H9 (cell line): ENCODE data around the gene GTF3C1. TPM values are rescaled to one million over a fixed set of nuclear protein-coding genes. Genes with fewer than 3 reads are reported as not detected.

ENCODE experiments used
- DNase-seq: peaks from one replicate; pipeline ENCODE4 v3.0.0-alpha.2; 2017
- H2AFZ ChIP-seq: one replicate; pipeline ENCODE4 v1.6.1; 2013; ENCODE audit warnings: mild to moderate bottlenecking, low read length, control low read depth, moderate library complexity
- H2AK5ac ChIP-seq: 2 replicates; pipeline ENCODE4 v1.6.1; 2013; ENCODE audit warnings: low read length, control low read depth, mixed read lengths; ENCODE audit not compliant: insufficient read length
- H2BK120ac ChIP-seq: one replicate; pipeline ENCODE4 v1.6.1; 2013; ENCODE audit warnings: low read depth, mild to moderate bottlenecking, low read length, control low read depth, inconsistent platforms; ENCODE audit not compliant: poor library complexity, severe bottlenecking
- H2BK12ac ChIP-seq: 2 replicates; pipeline ENCODE4 v1.6.1; 2013; ENCODE audit warnings: low read length, control low read depth, mixed read lengths, low read depth; ENCODE audit not compliant: insufficient read length
- H2BK15ac ChIP-seq: 2 replicates; pipeline ENCODE4 v1.6.1; 2013; ENCODE audit warnings: low read depth, low read length, control low read depth
- H2BK20ac ChIP-seq: one replicate; pipeline ENCODE4 v1.6.1; 2013; ENCODE audit warnings: low read depth, mild to moderate bottlenecking, low read length, control low read depth, inconsistent platforms; ENCODE audit not compliant: poor library complexity, severe bottlenecking
- H2BK5ac ChIP-seq: 2 replicates; pipeline ENCODE4 v1.6.1; 2013; ENCODE audit warnings: low read length, control low read depth, mixed read lengths; ENCODE audit not compliant: insufficient read length
- H3K14ac ChIP-seq: 2 replicates; pipeline ENCODE4 v1.6.1; 2013; ENCODE audit warnings: low read length, control low read depth; ENCODE audit not compliant: insufficient read depth
- H3K18ac ChIP-seq: 2 replicates; pipeline ENCODE4 v1.6.1; 2013; ENCODE audit warnings: low read depth, mild to moderate bottlenecking, mixed read lengths, low read length, control low read depth; ENCODE audit not compliant: insufficient read length
- H3K23ac ChIP-seq: 2 replicates; pipeline ENCODE4 v1.6.1; 2013; ENCODE audit warnings: low read length, control low read depth, mixed read lengths, low read depth; ENCODE audit not compliant: insufficient read length
- H3K23me2 ChIP-seq: 2 replicates; pipeline ENCODE4 v1.6.1; 2013; ENCODE audit warnings: low read depth, mild to moderate bottlenecking, mixed read lengths, low read length, control low read depth; ENCODE audit not compliant: insufficient read length, poor library complexity, severe bottlenecking
- H3K27ac ChIP-seq: 2 replicates; pipeline ENCODE4 v1.5.1; 2013; ENCODE audit warnings: low read length, control low read depth, mixed read lengths, low read depth; ENCODE audit not compliant: insufficient read length
- H3K27me3 ChIP-seq: 2 replicates; pipeline ENCODE4 v1.6.1; 2013; ENCODE audit warnings: low read length, control low read depth, inconsistent platforms; ENCODE audit not compliant: insufficient read depth
- H3K4ac ChIP-seq: 2 replicates; pipeline ENCODE4 v1.6.1; 2013; ENCODE audit warnings: low read depth, mild to moderate bottlenecking, control low read depth, inconsistent platforms, low read length, moderate library complexity
- H3K4me1 ChIP-seq: 2 replicates; pipeline ENCODE4 v1.6.1; 2013; ENCODE audit warnings: low read length, control low read depth, inconsistent platforms; ENCODE audit not compliant: insufficient read depth
- H3K4me2 ChIP-seq: 2 replicates; pipeline ENCODE4 v1.6.1; 2013; ENCODE audit warnings: low read length, control low read depth, mixed read lengths; ENCODE audit not compliant: insufficient read length, insufficient read depth
- H3K56ac ChIP-seq: 2 replicates; pipeline ENCODE4 v1.6.1; 2013; ENCODE audit warnings: low read depth, mild to moderate bottlenecking, mixed read lengths, low read length, control low read depth; ENCODE audit not compliant: insufficient read length
- H3K79me1 ChIP-seq: 2 replicates; pipeline ENCODE4 v1.6.1; 2013; ENCODE audit warnings: low read depth, mild to moderate bottlenecking, moderate library complexity, low read length, control low read depth, inconsistent platforms; ENCODE audit not compliant: insufficient read depth, poor library complexity, severe bottlenecking
- H3K79me2 ChIP-seq: 2 replicates; pipeline ENCODE4 v1.6.1; 2013; ENCODE audit warnings: low read length, control low read depth, inconsistent platforms; ENCODE audit not compliant: insufficient read depth
- H3K9ac ChIP-seq: 2 replicates; pipeline ENCODE4 v1.6.1; 2013; ENCODE audit warnings: low read length, control low read depth, mixed read lengths; ENCODE audit not compliant: insufficient read length; ENCODE audit errors: extremely low read depth
- H3K9me3 ChIP-seq: one replicate; pipeline ENCODE4 v1.6.1; 2013; ENCODE audit warnings: low read depth, low read length, inconsistent platforms; ENCODE audit not compliant: control insufficient read depth
- H3T11ph ChIP-seq: one replicate; pipeline ENCODE4 v1.6.1; 2013; ENCODE audit warnings: mild to moderate bottlenecking, low read length, control low read depth, inconsistent platforms
- H4K20me1 ChIP-seq: one replicate; pipeline ENCODE4 v1.6.1; 2013; ENCODE audit not compliant: control insufficient read depth, insufficient read length, insufficient read depth
- H4K5ac ChIP-seq: 2 replicates; pipeline ENCODE4 v1.6.1; 2013; ENCODE audit warnings: low read depth, mild to moderate bottlenecking, mixed read lengths, low read length, control low read depth; ENCODE audit not compliant: insufficient read length
- H4K8ac ChIP-seq: replicated peaks from 2 replicates; pipeline ENCODE4 v1.6.1; 2013; ENCODE audit warnings: low read length, control low read depth, mixed read lengths, low read depth; ENCODE audit not compliant: insufficient read length
- H4K91ac ChIP-seq: 2 replicates; pipeline ENCODE4 v1.6.1; 2013; ENCODE audit warnings: low read depth, mild to moderate bottlenecking, moderate library complexity, mixed read lengths, low read length, control low read depth; ENCODE audit not compliant: insufficient read length
- H3K27ac Mint-ChIP-seq, 3 experiments: 2 replicates in 2 of 3; 3 replicates in 1 of 3; pipeline ENCODE4 v1.8.0; 2020 to 2021; ENCODE audit warnings: mixed read lengths in 3 of 3, mild to moderate bottlenecking in 1 of 3, moderate library complexity in 1 of 3
- H3K27me3 Mint-ChIP-seq: 2 replicates; pipeline ENCODE4 v1.8.0; 2021; ENCODE audit warnings: low read depth, mild to moderate bottlenecking, moderate library complexity, mixed read lengths
- H3K36me3 Mint-ChIP-seq, 3 experiments: 2 replicates in 2 of 3; 3 replicates in 1 of 3; pipeline ENCODE4 v1.8.0; 2020 to 2021; ENCODE audit warnings: low read depth in 3 of 3, mixed read lengths in 3 of 3; ENCODE audit not compliant: insufficient read depth in 1 of 3
- H3K4me1 Mint-ChIP-seq, 2 experiments: 2 replicates each; pipeline ENCODE4 v1.8.0; 2020; ENCODE audit warnings: mixed read lengths in 2 of 2
- H3K4me3 Mint-ChIP-seq, 2 experiments: 2 replicates in 1 of 2; 3 replicates in 1 of 2; pipeline ENCODE4 v1.8.0; 2020 to 2021; ENCODE audit warnings: mild to moderate bottlenecking in 2 of 2, mixed read lengths in 2 of 2, moderate library complexity in 1 of 2
- H3K9me3 Mint-ChIP-seq, 2 experiments: 2 replicates in 1 of 2; 3 replicates in 1 of 2; pipeline ENCODE4 v1.8.0; 2020; ENCODE audit warnings: mild to moderate bottlenecking in 2 of 2, mixed read lengths in 2 of 2, moderate library complexity in 1 of 2
- WGBS: extraction: QIAGEN DNeasy Blood & Tissue Kit; methylation state at CpG from one replicate; pipeline ENCODE4 v1.1.7; 2013; ENCODE audit warnings: missing lambda C conversion rate, low lambda C conversion rate, mixed read lengths; ENCODE audit not compliant: insufficient read length; ENCODE audit errors: extremely low coverage; 5-methylcytosine and 5-hydroxymethylcytosine counted together
- total RNA-seq: library from RNA; stranded (reverse); gene quantifications from 2 replicates; pipeline ENCODE4 v1.2.1, GENCODE V29; 2021
- TF ChIP-seq, protein P1 (sequence below): fragments of 200-600 bp; sonication (generic); conservative IDR thresholded peaks from 3 replicates; pipeline ENCODE4 v1.8.0; 2021; ENCODE audit warnings: antibody characterized with exemption, mild to moderate bottlenecking

The GTF3C1 gene
- total RNA-seq, 1 experiment from 2014 or later: 113 TPM

DNA sequence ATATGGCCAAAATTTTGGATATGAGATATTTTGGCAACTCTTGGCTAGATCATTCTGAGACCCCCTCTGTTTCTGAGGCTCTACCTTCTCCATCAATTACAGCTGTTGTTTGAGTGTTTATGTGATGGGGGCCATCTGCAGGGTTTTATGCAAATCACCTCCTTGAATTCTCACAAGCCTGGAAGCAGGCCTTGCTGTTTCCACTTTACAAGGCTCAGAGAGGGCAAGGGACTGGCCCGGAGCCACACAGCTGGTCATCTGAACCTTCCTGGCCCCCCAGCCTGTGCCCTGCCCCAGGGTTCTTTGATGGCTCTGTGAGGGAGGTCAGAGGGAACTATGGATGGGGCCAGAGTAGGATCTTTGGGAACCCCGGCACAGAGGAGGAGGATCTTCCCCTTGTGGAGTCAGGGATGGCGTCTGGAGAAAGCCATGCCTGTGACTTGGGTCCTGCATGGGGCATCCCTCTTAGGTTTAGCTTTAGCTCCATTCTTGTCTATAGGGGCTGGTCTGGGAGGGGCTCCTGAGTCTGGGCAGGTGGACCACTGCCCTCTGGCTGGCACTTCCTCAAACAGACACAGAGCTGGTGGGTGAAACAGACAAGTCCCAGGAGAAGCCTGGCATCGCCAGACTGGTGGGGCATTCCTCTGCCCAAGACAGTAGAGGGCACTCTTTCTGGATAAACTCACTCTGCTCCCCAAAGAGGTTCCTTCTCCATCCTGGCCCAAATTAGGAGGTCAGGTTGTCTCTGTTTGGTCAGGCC, 121.5 kb downstream of the GTF3C1 start:
- Histone ChIP-seq H4K20me1 (no peaks in the 10 kb centered on the region), H3K4ac (no peak overlapping the region), H3K18ac (no peak overlapping the region), H3K9ac (no peak overlapping the region), H3K4me1 (no peaks in the 10 kb centered on the region), H3K56ac (no peak overlapping the region), H2BK12ac (no peak overlapping the region), H2BK20ac (no peak overlapping the region), H2AK5ac (no peak overlapping the region), H3K79me1 (no peaks in the 10 kb centered on the region), H2AFZ (no peak overlapping the region), H2BK120ac (no peak overlapping the region), H3K27ac (no peak overlapping the region), H3K23ac (no peak overlapping the region), H3K4me2 (no peak overlapping the region), H3K27me3 (no peaks in the 10 kb centered on the region), H4K5ac (no peak overlapping the region), H4K91ac (no peak overlapping the region), H3K23me2 (no peaks in the 10 kb centered on the region), H4K8ac (no peak overlapping the region), H2BK5ac (no peak overlapping the region), H2BK15ac (no peak overlapping the region), H3K14ac (no peak overlapping the region), H3K9me3 (no peaks in the 10 kb centered on the region), H3T11ph (no peak overlapping the region), H3K79me2 (no peaks in the 10 kb centered on the region)
- no peak overlapping the region for H3K4me3 Mint-ChIP-seq
- whole genome bisulfite sequencing: no CpG with 5 or more reads among the region's 4 CpGs
- DNase-seq: peak; percentile 24
- TF ChIP-seq, protein P1, sequence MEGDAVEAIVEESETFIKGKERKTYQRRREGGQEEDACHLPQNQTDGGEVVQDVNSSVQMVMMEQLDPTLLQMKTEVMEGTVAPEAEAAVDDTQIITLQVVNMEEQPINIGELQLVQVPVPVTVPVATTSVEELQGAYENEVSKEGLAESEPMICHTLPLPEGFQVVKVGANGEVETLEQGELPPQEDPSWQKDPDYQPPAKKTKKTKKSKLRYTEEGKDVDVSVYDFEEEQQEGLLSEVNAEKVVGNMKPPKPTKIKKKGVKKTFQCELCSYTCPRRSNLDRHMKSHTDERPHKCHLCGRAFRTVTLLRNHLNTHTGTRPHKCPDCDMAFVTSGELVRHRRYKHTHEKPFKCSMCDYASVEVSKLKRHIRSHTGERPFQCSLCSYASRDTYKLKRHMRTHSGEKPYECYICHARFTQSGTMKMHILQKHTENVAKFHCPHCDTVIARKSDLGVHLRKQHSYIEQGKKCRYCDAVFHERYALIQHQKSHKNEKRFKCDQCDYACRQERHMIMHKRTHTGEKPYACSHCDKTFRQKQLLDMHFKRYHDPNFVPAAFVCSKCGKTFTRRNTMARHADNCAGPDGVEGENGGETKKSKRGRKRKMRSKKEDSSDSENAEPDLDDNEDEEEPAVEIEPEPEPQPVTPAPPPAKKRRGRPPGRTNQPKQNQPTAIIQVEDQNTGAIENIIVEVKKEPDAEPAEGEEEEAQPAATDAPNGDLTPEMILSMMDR: peak; percentile 38; the same call in 2 of the 3 replicates
- peaks cover 3 to 7% of the 10 kb centered on the region in 2 experiments; a peak in 2 of 5 replicates for H3K9me3 Mint-ChIP-seq
- no peak overlapping the region for H3K27ac Mint-ChIP-seq
- no peaks in the 10 kb centered on the region; a peak in 2 of 7 replicates for H3K36me3 Mint-ChIP-seq
- peaks cover 2% of the 10 kb centered on the region; the same call in 1 of the 2 replicates for H3K27me3 Mint-ChIP-seq
- peaks cover 0 to 3% of the 10 kb centered on the region in 2 experiments; a peak in 1 of 4 replicates for H3K4me1 Mint-ChIP-seq
